ENCODE results near the gene PLCB3.

The PLCB3 gene

DNA sequence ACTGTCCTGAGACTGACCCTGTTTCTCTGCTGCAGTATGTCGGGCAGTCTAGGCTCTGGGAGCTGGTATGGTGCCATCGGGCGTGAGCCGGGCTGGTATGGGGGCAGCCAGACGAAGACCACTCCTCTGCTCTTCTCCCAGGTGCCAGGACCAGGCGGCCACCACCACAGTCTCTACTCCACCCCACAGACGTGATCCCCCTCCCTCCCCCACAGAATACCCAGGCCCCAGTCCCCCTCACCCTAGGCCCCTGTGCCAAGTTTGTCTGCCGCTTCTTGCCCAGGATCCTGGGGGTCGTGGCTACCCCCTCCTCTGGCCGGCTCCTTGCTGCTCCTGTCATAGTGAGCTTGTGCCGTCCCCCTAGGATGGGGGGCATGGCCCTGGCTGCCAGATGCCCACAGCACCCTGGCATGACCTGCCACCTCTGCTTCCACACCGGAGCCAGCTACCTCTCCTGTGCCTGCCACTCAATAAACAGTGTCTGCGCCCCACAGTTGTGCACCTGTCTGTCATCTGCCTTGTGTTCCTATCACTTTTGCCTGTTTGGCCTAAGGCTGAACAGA, 37.8 kb downstream of the PLCB3 start:
- TF ChIP-seq TAF1 (IDR thresholded peaks at IDR 0.05; ENCODE audit: borderline replicate concordance, insufficient read depth, low read length) (no peak), SIN3A (IDR thresholded peaks at IDR 0.05; ENCODE audit: borderline replicate concordance, insufficient read depth, low read length) (no peak), POLR2AphosphoS5 (IDR thresholded peaks at IDR 0.05; ENCODE audit: low read depth, low read length) (no peak), FOXP2 (optimal IDR thresholded peaks at IDR 0.05; ENCODE audit: borderline replicate concordance, extremely low read depth, extremely low read length, insufficient read depth) (no peak)
- TF ChIP-seq, protein P1, sequence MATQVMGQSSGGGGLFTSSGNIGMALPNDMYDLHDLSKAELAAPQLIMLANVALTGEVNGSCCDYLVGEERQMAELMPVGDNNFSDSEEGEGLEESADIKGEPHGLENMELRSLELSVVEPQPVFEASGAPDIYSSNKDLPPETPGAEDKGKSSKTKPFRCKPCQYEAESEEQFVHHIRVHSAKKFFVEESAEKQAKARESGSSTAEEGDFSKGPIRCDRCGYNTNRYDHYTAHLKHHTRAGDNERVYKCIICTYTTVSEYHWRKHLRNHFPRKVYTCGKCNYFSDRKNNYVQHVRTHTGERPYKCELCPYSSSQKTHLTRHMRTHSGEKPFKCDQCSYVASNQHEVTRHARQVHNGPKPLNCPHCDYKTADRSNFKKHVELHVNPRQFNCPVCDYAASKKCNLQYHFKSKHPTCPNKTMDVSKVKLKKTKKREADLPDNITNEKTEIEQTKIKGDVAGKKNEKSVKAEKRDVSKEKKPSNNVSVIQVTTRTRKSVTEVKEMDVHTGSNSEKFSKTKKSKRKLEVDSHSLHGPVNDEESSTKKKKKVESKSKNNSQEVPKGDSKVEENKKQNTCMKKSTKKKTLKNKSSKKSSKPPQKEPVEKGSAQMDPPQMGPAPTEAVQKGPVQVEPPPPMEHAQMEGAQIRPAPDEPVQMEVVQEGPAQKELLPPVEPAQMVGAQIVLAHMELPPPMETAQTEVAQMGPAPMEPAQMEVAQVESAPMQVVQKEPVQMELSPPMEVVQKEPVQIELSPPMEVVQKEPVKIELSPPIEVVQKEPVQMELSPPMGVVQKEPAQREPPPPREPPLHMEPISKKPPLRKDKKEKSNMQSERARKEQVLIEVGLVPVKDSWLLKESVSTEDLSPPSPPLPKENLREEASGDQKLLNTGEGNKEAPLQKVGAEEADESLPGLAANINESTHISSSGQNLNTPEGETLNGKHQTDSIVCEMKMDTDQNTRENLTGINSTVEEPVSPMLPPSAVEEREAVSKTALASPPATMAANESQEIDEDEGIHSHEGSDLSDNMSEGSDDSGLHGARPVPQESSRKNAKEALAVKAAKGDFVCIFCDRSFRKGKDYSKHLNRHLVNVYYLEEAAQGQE (IDR thresholded peaks at IDR 0.05; ENCODE audit: insufficient read depth in 1 of 2, low read depth in 2 of 2, low read length in 2 of 2) = no peak

DNA sequence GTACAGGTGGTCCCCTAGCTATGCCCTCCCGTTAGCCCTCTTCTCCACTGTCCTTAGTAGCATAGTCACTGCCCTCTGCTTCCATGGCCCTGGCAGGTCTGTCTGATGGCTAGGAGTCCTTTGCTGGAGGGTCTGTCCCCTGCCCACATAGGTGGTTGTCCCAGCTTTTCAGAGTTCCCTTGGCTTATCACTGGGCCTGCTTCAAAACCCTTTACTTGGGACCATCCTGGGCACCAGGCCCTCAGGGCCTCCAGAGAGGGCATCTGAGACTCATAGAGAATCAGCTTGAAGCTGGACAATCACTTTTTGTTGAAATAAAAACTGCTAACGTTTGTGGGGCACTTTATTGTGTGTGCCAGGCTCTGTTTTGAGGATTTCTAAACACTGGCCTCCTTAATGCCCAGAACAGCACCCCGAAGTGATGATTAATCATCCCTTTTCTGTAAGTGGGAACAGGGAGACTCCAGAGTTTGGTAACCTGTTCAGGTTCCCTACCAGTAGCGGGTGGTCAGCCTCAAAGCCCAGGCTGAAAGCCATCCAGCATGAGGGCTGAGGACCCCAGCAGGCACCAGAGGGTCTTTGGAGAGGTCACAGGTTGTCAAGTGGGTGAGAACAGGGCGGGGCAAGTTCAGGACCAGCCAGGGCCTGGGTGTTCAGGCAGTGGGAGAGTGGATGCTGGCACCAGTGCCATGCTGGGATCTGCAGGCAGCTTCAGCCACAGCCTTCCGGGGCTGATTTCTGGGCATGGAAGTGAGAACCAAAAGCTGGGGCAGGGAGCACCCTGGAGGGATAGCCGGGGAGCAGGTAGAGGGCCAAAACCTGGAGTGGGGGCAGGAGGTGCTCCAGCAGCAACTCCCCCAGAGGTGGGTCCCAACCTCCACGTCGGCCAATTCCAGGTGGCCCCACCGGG, 39.3 kb downstream of the PLCB3 start:
- TF ChIP-seq, protein P1 (IDR thresholded peaks at IDR 0.05; ENCODE audit: insufficient read depth in 1 of 2, low read depth in 2 of 2, low read length in 2 of 2) = no peak
- no peak for TF ChIP-seq POLR2AphosphoS5 (IDR thresholded peaks at IDR 0.05; ENCODE audit: low read depth, low read length)
- no peak for TF ChIP-seq TAF1 (IDR thresholded peaks at IDR 0.05; ENCODE audit: borderline replicate concordance, insufficient read depth, low read length)
- no peak for TF ChIP-seq FOXP2 (optimal IDR thresholded peaks at IDR 0.05; ENCODE audit: borderline replicate concordance, extremely low read depth, extremely low read length, insufficient read depth)
- no peak for TF ChIP-seq SIN3A (IDR thresholded peaks at IDR 0.05; ENCODE audit: borderline replicate concordance, insufficient read depth, low read length)

DNA sequence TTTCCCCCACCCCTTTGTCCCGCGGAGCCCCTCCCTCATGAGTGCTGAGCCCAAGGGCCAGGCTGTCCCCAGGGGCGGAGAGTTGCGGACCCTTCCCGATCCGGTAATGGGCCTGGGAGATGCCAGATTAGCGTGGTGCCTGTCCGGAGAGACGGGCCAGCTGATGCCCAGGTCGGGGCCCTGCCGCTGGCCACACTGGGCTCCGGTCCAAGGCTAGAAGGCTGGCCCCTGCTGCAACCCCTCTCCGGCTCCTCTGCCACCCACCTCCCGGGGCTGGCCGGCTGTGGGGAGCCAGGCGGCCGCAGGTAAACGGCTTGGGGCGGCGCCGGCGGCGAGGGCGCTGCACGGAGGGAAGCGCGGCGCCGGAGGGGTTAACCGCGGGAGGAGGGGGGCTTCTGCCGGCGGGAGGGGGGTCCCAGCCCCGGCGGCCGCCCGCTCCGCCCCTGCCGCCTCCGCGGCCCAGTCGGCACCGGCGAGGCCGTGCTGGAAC, 40.0 kb downstream of the PLCB3 start, which contains the start of gene KCNK4:
Gene KCNK4, plus strand, starts transcription at position 41 of the 490 bp plus-strand sequence. CDS start 1,717 bp downstream, outside the sequence.
- TF ChIP-seq FOXP2 (optimal IDR thresholded peaks at IDR 0.05; ENCODE audit: borderline replicate concordance, extremely low read depth, extremely low read length, insufficient read depth) = no peak
- TF ChIP-seq TAF1 (IDR thresholded peaks at IDR 0.05; ENCODE audit: borderline replicate concordance, insufficient read depth, low read length) = no peak
- TF ChIP-seq POLR2AphosphoS5 (IDR thresholded peaks at IDR 0.05; ENCODE audit: low read depth, low read length) = no peak
- TF ChIP-seq SIN3A (IDR thresholded peaks at IDR 0.05; ENCODE audit: borderline replicate concordance, insufficient read depth, low read length) = no peak
- TF ChIP-seq, protein P1 (IDR thresholded peaks at IDR 0.05; ENCODE audit: insufficient read depth in 1 of 2, low read depth in 2 of 2, low read length in 2 of 2) = no peak

DNA sequence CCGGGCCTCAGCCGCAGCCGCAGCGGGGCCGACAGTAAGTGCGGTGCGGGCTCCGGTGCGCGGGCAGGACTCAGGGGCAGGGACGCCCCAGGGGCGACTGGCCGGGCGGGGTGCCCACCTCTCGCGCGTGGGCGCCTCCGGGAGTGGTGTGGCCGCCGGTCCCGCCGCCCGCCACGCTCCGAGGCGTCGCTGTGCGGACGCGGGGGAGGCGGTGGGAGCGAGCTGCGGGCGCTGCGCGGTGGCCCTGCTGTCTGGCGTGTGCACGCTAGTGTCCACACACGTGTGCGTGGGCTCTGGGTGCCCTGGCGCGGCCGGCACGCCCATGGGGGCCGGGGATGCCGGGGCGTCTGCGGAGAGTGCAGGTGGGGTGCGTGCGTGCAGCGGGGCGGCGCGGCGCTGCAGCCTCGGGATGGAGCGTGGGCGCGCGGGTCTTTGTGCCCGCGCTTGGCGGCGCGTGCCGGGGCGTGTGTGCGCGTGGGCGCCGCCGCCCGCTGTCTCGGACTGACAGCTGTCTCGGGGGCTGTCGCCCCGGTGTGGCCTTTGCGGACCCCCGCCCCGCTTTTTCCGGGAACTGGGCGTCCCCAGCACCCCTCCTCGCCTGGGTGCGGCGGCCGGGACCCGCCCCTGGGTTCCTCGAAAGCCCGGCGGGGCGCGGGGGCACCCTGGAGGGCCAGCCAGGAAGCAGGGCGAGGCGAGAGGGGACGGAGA, 40.6 kb downstream of the PLCB3 start:
- TF ChIP-seq TAF1 (IDR thresholded peaks at IDR 0.05; ENCODE audit: borderline replicate concordance, insufficient read depth, low read length) (no peak), FOXP2 (optimal IDR thresholded peaks at IDR 0.05; ENCODE audit: borderline replicate concordance, extremely low read depth, extremely low read length, insufficient read depth) (no peak), SIN3A (IDR thresholded peaks at IDR 0.05; ENCODE audit: borderline replicate concordance, insufficient read depth, low read length) (no peak)
